MCF 10A (cell line): ENCODE measurements around the gene CNOT6L. TPM values are rescaled to one million over a fixed set of nuclear protein-coding genes. Genes with fewer than 3 reads are reported as not detected.

Source experiments
- BruUV-seq: library from RNA; stranded (reverse); fragments of 400-500 nt; replicated peaks from 2 replicates; lab custom pipeline; 2021; lab: Mats Ljungman, UMichigan
- CTCF ChIA-PET: fragments of 300-600 bp; sonication (Branson Sonifier 250); formaldehyde crosslinking; extraction: SDS; loops from one replicate; lab custom pipeline; 2021; ENCODE audit warnings: antibody characterized with exemption, inconsistent platforms; lab: Yijun Ruan, JAX
- POLR2A ChIA-PET: fragments of 300-600, 350-650 bp; sonication (Branson Sonifier 250); formaldehyde crosslinking; extraction: SDS; loops from one replicate; lab custom pipeline; 2020; ENCODE audit warnings: antibody characterized with exemption, inconsistent platforms; lab: Yijun Ruan, JAX
- DNase-seq: peaks from one replicate; pipeline ENCODE4 v3.0.0-alpha.2; 2018; ENCODE audit not compliant: unreplicated experiment
- H3K27ac Mint-ChIP-seq: one replicate; pipeline ENCODE4 v1.8.0; 2022; ENCODE audit warnings: mild to moderate bottlenecking, low read depth, mixed read lengths; ENCODE audit not compliant: unreplicated experiment
- H3K27me3 Mint-ChIP-seq: one replicate; pipeline ENCODE4 v1.8.0; 2022; ENCODE audit warnings: mixed read lengths; ENCODE audit not compliant: insufficient read depth, unreplicated experiment
- H3K36me3 Mint-ChIP-seq: one replicate; pipeline ENCODE4 v1.8.0; 2022; ENCODE audit warnings: mild to moderate bottlenecking, moderate library complexity, mixed read lengths; ENCODE audit not compliant: insufficient read depth, unreplicated experiment
- H3K4me1 Mint-ChIP-seq: one replicate; pipeline ENCODE4 v1.8.0; 2022; ENCODE audit warnings: mixed read lengths; ENCODE audit not compliant: insufficient read depth, unreplicated experiment
- H3K4me3 Mint-ChIP-seq: one replicate; pipeline ENCODE4 v1.8.0; 2022; ENCODE audit warnings: mild to moderate bottlenecking, moderate library complexity, mixed read lengths; ENCODE audit not compliant: unreplicated experiment
- H3K9me3 Mint-ChIP-seq: one replicate; pipeline ENCODE4 v1.8.0; 2022; ENCODE audit warnings: mixed read lengths; ENCODE audit not compliant: unreplicated experiment
- intact Hi-C: fragments of 100-400 bp; cut with micrococcal nuclease; formaldehyde crosslinking; loops from 2 replicates; pipeline ENCODE4 v1.14.1; 2022
- total RNA-seq: library from RNA; stranded (reverse); gene quantifications from 2 replicates; pipeline ENCODE4 v1.2.3, GENCODE V29; 2022
- TF ChIP-seq, protein P1 (sequence below): fragments of 200-600 bp; IDR thresholded peaks from one replicate; pipeline ENCODE4 v1.8.0; 2022; ENCODE audit warnings: antibody characterized with exemption, mild to moderate bottlenecking; ENCODE audit not compliant: unreplicated experiment

The CNOT6L gene
- total RNA-seq, 1 experiment from 2014 or later: 47.3 TPM

DNA sequence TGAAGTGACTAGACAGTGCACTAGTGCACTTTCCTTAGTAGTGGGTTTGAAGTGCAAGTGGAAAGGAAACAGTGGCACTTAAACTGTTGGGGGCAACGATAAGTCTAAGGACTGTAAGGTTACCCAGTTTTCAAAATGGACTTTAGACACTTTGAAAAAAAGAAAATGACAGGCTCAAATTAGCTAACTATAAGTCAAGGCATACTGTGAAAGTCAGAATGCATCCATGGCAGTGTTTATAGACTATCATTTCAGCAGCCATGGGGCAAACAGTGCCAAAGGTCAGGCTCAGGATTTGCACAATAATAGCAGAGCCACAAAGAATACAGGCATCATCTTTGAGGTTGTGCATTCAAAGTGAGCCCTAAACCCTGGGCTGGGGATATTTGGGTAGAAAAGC is 109.1 kb downstream of the CNOT6L start:
- no peak for DNase-seq
- CTCF ChIA-PET: interaction anchor here (0.6 to 1.4 kb wide), 2 partner anchors 11 to 343 kb away, joined by 3 read pairs; no protein-coding TSS in a partner anchor
- POLR2A ChIA-PET: no interaction called here
- intact Hi-C loops: no loop called here
- Mint-ChIP-seq H3K9me3 (no peaks in the 10 kb centered on the region), H3K27ac (no peak overlapping the region), H3K27me3 (no peaks in the 10 kb centered on the region), H3K4me3 (no peak overlapping the region), H3K4me1 (no peaks in the 10 kb centered on the region), H3K36me3 (peaks cover 32% of the 10 kb centered on the region)
- BruUV-seq: no TSS peak
- TF ChIP-seq, protein P1, sequence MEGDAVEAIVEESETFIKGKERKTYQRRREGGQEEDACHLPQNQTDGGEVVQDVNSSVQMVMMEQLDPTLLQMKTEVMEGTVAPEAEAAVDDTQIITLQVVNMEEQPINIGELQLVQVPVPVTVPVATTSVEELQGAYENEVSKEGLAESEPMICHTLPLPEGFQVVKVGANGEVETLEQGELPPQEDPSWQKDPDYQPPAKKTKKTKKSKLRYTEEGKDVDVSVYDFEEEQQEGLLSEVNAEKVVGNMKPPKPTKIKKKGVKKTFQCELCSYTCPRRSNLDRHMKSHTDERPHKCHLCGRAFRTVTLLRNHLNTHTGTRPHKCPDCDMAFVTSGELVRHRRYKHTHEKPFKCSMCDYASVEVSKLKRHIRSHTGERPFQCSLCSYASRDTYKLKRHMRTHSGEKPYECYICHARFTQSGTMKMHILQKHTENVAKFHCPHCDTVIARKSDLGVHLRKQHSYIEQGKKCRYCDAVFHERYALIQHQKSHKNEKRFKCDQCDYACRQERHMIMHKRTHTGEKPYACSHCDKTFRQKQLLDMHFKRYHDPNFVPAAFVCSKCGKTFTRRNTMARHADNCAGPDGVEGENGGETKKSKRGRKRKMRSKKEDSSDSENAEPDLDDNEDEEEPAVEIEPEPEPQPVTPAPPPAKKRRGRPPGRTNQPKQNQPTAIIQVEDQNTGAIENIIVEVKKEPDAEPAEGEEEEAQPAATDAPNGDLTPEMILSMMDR: no peak

DNA sequence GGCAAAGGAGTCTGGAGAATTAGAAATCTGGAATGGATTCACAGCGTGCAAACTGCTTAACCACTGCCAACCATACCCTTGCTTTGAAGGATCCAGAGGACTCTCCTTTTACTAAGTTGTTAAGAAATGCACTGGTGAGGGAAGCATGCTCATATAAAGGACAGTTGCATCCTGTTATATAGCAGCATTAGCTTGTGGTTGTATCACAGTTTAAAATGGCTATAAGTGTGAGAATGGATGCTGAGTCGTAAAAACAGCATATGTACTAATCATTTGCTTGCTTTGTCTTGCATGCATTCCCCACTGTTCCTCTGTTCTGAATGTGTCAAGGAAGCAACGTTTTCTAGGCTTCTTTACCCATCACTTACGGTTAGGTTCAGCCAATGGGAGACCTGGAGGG is 112.5 kb downstream of the CNOT6L start:
- Mint-ChIP-seq H3K4me1 (no peaks in the 10 kb centered on the region), H3K36me3 (peaks cover 21% of the 10 kb centered on the region), H3K27me3 (no peaks in the 10 kb centered on the region), H3K4me3 (no peak overlapping the region), H3K27ac (no peak overlapping the region), H3K9me3 (no peaks in the 10 kb centered on the region)
- intact Hi-C loops: no loop called here
- POLR2A ChIA-PET: no interaction called here
- BruUV-seq: no TSS peak
- TF ChIP-seq, protein P1: no peak
- no peak for DNase-seq
- CTCF ChIA-PET: no interaction called here

DNA sequence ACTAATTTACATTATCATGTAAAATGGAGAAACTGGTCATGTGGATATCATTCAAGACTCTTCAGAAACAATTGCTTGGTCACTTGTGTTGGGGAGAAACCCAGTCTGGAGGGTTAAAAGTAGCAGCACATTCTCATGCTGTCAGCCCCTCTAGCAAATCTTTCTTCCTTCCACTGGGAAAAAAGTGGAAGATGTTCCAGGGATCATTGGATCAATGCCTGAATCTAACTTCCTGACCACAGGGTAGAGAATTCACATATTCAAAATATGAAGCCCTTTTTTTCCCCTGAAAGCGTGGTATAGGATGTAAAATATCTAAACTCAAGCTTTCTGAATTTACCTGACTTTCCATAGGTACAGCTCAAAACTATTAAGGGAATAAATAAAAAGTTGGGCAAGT is 115.5 kb downstream of the CNOT6L start:
- DNase-seq: no peak
- BruUV-seq: no TSS peak
- ChIA-PET POLR2A (interaction anchor here (1.4 kb wide), 1 partner anchor 29 kb away, joined by 3 read pairs; no protein-coding TSS in a partner anchor), CTCF (no interaction called here)
- Mint-ChIP-seq H3K4me3 (no peak overlapping the region), H3K36me3 (peaks cover 15% of the 10 kb centered on the region), H3K27ac (no peak overlapping the region), H3K27me3 (no peaks in the 10 kb centered on the region), H3K4me1 (peaks cover 7% of the 10 kb centered on the region), H3K9me3 (no peaks in the 10 kb centered on the region)
- TF ChIP-seq, protein P1: no peak
- intact Hi-C loops: no loop called here

DNA sequence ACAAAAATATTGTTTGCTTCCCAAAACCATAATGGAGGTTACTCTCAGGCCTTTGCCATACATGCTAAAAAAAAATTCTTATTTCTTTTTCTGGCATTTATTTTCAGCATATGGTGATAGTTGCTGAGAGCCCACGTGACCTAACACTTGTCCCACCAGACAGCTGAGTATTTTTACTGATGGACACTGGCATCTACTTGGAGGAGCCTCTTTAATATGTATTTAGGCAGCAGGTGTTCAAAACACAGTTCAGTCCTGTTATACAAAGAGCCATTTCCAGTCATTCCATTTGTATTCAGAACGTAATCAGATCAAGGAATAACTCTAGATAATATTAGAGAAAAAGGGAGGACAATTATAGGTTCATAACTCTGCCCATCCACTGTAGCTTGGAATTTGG is 118.0 kb downstream of the CNOT6L start:
- TF ChIP-seq, protein P1: no peak
- DNase-seq: no peak
- Mint-ChIP-seq H3K4me1 (peaks cover 16% of the 10 kb centered on the region), H3K9me3 (no peaks in the 10 kb centered on the region), H3K36me3 (peaks cover 11% of the 10 kb centered on the region), H3K4me3 (no peak overlapping the region), H3K27me3 (no peaks in the 10 kb centered on the region), H3K27ac (no peak overlapping the region)
- BruUV-seq: no TSS peak
- CTCF ChIA-PET: no interaction called here
- POLR2A ChIA-PET: interaction anchor here (0.7 kb wide), 1 partner anchor 150 kb away, joined by 4 read pairs; no protein-coding TSS in a partner anchor
- intact Hi-C loops: no loop called here
